ENCODE data around the gene ANKRD40.
"Not testable (repeated sequence)": the region's sequence is repeated elsewhere in the genome, so short reads cannot be mapped to it uniquely, and the experiment has no call there.

The ANKRD40 gene, protein sequence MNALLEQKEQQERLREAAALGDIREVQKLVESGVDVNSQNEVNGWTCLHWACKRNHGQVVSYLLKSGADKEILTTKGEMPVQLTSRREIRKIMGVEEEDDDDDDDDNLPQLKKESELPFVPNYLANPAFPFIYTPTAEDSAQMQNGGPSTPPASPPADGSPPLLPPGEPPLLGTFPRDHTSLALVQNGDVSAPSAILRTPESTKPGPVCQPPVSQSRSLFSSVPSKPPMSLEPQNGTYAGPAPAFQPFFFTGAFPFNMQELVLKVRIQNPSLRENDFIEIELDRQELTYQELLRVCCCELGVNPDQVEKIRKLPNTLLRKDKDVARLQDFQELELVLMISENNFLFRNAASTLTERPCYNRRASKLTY

DNA sequence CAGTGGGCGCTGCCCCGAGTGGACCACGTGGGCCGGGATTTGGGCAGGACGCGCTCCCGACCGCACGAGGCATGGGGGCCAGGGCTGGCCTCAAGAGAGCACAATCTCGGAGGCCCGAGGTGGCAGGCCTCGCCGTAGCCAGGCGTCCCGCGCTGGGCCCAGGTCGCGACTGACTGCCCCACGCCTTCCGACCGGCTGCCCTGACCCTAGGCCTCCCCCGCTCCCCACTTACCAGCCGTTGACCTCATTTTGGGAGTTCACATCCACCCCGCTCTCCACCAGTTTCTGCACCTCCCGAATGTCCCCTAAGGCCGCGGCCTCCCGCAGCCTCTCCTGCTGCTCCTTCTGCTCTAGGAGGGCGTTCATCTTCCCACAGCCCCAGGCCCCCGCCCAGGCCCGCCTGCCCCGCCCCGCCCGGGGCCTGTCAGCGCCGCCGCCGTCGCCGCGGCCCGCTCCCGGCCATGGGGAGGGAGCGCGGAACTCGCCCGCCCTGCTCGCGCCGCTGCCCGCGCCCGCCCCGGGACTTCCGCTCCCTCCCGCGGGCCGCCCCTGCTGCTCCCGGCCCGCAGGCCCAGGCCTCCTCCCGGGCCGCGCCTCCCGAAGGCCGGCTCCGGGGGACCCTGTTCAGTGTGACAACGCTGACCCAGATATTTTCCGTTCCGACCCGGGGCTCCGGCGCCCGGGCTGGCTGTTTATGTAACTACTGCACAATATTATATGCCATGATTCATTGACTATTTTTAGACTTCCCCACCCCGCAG, at the start of gene ANKRD40:
TSS of gene ANKRD40 (minus strand) at position 626 of the 761 bp plus-strand sequence. CDS start at position 366, 260 bp downstream.
- peak; percentile 95 for DNase-seq

DNA sequence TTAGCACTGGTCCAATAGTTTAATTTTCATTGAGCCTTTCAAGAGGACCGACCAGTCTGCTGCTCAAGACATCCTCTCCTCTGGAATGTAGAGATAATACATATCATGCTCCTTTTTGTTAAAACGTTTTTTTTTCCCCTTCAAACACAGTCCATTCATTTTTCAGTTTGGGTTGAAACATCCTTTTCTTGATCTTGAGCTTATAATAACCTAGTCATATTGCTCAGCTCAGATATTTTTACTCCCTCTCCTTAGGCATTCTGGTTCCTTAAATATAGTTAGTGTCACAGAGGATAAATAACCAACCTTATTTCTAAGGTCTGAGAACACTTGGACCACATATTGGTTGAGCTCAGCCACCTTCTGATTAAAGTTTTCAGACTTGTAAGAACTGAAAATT, 46.8 kb upstream of the ANKRD40 start:
- DNase-seq = no peak

DNA sequence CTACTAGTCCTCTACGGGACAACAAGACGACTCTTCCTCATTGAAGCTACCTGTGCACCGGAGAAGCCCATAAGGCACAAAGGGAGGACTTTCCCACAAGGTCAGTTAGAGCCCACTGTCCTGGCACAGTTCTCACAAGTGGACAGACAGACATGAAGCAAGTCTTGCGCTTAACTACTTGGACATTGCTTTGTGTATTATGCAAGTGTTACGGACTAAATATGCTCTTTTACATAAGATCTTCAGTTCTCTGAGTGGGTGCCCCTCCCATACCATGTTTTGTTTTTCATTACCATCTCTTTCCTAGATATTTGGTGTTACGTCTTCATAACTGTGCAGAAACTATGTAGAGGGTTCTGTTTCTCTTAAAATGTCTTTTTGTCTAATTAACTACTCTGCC, 41.5 kb upstream of the ANKRD40 start:
- DNase-seq = no peak

DNA sequence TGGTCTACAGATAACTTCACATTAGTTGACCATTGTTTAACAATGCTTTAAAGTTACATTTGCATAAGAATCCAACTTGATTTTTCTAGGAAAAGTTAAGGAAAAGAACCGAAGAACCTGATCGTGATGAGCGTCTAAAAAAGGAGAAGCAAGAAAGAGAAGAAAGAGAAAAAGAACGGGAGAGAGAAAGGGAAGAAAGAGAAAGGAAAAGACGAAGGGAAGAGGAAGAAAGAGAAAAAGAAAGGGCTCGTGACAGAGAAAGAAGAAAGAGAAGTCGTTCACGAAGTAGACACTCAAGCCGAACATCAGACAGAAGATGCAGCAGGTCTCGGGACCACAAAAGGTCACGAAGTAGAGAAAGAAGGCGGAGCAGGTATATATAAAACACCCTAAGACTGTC, 37.9 kb upstream of the ANKRD40 start:
- DNase-seq = no peak

DNA sequence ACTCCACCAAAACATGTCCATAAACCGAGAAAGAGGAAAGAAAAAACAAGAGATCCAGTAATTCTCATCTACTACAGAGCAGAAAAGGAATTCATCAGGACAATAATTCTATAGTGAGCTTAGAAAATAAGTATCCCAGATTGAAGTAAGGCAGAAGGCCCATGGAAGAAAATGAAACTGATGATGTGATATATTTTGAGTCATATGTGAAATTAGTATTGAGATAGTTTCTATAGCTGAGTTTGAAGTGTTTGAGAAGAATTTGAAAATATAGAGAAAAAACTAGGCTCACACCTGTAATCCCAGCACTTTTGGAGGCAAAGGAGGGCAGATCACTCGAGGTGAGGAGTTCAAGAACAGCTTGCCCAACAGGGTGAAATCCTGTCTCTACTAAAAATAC, 31.4 kb upstream of the ANKRD40 start:
- DNase-seq = no peak

DNA sequence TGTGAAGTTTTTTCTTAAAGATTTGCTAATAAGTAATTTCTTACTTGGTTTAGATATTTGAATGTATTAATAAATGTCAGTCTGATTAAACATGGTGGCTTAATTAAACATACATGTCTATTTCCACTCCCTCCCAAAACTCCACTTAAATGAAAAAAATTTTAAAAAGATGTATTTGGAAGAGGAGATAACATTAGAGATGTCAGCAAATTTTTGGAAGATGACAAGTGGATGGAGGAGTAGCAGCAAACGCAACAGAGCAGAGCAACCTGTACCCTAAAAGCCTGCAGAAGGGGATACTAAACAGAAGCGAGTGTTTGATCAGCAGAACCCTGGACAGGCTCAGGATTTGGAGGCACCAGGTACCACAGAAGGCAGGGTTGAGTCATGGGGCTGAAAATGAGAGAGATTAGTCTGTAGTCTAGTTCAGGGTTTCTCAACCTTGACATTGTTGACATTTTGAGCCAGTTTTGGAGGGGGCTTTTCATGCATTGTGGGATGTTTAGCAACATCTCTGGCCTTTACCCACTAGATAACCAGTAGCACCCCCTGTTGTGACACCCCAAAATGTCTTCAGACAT, 29.5 kb upstream of the ANKRD40 start:
- DNase-seq = no peak

DNA sequence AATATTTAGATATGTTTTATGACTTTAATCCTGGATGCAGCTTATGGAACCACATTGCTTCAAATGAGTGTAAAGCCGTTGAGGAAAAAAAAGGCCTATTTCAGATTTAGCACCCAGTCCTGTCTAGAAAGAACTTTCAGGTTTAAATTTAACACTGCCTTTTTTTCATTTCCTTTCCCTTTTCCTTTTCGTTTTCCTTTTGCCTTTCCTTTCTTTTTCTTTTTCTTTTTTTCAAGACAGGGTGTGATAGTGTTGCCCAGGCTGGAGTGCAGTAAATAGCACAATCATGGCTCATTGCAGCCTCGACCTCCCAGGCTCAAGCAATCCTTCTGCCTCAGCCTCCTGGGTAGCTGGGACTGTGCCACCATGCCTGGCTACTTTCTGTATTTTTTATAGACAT, 27.6 kb upstream of the ANKRD40 start:
- no peak for DNase-seq

DNA sequence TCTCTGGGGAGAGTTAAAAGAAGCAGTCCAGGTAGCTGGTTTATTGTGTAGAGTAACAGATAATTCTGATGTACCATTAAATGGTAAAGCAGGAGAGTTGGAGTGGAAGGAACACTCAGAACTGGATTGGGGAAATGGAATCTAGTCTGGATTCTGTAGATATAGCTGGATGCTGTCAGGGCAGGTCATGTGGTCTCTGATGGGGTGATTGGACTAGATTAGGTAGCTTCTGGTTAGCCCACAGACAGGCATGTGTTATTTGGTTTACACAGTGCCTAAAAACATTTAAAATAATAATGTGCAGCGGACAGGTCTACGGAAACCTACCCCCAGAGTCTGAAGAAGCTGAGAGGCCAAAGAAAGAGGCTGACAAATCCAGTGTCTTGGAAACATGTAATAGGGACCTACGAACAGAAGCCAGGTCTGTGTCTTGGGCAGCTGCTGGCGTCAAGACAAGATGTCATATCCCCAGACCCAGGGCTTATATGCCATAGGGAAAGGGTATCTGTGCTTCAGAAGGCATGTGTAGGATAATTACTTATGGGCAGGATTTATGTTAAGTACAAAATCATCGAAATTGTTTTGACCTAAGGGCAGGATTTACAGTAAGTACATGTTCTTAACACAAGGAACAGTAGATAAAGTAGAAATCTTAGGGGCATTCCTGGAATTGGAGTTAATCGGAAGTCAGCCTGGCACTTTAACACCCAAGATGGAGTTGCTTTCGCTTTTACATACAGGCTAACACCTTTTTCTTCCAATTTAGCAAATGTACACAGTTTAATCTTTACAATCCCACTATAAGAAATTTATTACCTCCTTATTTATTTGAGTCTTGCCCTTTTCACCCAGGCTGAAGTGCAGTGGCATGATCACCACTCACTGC, 24.1 kb upstream of the ANKRD40 start:
- no peak for DNase-seq

DNA sequence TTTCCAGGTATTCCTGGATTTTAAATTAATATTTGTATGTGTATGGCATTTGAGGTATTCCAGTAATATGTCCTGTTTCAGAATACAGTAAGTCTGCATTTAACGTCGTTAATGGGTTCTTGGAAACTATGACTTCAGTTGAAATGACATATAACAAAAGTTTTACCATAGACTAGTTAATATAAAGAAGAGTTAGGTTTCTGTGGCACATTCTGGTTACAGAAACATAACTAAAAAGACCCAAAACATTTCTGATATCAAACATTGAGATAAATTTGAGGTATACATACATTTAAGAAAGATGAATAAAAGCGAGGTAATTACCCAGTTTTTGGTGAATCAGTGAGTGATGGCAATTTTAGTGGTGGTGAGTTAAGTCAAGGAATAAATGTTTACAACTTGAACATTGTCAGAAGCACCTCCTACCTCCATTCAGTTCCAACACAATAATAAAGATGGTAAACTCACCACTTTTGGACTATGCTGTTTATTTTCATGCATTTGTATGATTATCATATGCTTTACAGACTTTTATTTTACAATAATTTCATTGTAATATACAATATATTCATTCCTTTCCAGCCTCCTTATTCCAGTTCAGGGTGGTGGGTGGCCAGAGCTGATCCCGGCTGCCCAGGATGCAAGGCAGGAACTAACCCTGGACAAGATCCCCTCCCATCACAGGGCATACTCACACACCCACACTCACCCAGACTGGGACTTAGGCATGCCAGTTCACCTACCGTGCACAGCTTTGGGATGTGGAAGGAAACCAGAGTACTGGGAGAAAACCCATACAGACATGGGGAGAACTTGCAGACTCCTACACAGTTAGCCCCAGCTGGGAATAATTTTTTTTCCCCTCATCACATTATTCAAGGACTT, 21.4 kb upstream of the ANKRD40 start:
- DNase-seq = no peak

DNA sequence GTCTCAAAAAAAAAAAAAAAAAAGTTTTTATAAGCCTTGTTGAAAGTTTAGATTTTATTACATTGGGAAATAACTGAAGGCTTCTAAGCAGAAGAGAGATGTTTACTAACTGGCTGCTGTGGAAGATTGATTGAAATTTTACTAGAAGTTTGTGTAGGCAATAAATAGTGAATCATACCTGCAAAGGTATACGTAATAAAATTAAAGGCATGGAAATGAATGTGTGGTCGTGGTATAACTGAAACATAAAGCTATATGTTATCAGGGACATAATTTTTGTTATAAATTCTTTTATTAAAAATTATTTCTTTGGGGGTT, 20.4 kb upstream of the ANKRD40 start:
- no peak for DNase-seq

DNA sequence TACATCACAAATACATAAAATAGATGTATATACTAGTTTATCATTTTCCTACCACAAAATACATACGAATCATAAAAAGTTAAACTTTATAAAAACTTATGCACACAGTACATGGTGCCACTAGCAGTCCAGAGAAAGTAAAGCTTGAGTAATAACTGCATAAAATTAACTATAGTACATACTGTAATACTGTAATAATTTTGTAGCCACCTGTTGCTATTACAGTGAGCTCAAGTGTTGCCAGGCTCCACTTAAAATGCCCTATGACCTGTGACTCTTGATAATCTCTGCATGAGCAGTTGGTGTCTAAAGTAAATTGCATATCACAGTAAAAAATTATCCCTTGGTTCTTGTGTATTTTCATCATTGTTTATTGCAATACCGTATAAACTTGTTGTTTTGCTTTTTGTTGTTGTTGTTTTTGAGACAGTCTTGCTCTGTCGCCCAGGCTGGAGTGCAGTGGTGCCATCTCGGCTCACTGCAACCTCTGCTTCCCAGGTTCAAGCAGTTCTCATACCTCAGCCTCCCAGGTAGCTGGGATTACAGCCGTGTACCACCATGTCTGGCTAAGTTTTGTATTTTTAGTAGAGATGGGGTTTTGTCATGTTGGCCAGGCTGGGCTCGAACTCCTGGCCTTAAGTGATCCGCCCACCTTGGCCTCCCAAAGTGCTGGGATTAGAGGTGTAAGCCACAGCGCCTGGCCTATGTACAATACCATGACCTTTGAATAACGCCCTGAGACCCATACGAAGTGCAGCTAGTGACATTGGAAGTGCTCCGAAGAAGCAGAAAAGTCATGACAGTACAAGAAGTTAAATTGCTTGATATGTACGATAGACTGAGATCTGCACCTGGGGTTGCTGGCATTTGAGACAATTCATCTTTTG, 18.3 kb upstream of the ANKRD40 start:
- no peak for DNase-seq

DNA sequence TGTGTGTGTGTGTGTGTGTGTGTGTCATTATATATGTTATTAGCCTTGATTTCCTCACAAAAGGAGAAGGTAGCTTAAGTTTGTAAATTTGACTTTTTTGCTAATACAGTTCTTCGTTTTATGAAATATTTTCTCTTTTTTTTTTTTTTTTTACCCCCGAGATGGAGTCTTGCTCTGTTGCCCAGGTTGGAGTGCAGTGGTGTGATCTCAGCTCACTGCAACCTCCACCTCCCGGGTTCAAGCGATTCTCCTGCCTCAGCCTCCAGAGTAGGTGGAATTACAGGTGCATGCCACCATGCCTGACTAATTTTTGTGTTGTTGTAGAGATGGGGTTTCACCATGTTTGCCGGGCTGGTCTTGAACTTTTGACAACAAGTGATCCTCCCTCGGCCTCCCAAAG, 16.9 kb upstream of the ANKRD40 start:
- not testable (repeated sequence) for DNase-seq

DNA sequence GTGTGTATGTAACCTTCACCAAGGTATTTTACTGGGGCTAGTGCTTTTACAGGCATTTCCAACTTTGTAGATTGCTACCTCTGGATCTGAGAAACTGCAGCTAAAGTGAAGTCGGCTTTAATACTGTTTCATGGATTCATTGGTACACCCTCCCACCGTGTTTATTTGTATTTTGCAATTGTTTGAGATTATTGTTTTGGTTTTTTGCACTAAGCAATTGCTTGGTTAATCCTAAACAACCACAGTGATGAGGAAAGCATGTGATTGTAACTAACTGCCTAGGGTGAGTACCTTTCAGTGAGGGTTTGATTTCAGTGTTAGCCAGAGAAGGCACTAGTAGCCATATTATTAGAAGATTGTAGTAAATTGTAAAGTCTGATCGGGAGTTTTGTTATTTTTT, 15.0 kb upstream of the ANKRD40 start:
- DNase-seq = no peak

DNA sequence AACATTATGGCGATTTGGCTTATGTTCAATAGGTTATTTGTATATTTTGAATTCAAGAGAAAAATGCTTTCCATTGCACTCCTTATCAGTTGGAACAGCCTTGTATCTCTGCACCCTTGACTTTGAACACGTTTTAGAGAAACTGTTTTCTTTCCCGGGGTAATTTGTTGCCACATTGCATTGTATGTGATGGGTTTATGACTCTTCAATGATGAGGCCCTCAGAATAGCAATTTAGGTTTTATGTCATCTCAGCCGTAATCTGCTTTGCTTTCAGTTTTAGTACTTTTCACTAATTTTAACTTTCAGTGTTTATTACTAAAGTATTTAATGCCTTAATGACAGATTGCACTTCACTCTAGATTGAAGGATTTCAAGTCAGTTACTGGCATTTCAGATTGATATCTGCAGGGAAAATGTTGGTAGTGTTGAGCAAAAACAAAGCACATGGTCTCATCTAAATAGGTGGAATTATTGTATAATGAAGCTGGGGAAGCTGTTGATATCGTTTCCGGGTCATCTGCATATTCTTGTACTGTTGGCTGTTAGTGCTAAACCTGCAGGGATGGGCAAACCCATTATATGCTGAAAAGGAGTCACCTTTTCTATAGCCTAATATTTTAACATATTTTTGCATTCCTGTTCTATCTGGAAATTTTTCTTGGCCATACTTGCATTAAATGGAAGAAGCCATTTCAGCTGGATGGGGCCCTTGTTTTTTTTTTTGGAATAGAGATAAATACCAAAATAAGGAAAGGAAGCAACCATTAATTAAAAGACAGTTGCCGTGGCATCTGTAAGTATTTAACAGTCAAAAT, 13.7 kb upstream of the ANKRD40 start:
- DNase-seq = no peak

DNA sequence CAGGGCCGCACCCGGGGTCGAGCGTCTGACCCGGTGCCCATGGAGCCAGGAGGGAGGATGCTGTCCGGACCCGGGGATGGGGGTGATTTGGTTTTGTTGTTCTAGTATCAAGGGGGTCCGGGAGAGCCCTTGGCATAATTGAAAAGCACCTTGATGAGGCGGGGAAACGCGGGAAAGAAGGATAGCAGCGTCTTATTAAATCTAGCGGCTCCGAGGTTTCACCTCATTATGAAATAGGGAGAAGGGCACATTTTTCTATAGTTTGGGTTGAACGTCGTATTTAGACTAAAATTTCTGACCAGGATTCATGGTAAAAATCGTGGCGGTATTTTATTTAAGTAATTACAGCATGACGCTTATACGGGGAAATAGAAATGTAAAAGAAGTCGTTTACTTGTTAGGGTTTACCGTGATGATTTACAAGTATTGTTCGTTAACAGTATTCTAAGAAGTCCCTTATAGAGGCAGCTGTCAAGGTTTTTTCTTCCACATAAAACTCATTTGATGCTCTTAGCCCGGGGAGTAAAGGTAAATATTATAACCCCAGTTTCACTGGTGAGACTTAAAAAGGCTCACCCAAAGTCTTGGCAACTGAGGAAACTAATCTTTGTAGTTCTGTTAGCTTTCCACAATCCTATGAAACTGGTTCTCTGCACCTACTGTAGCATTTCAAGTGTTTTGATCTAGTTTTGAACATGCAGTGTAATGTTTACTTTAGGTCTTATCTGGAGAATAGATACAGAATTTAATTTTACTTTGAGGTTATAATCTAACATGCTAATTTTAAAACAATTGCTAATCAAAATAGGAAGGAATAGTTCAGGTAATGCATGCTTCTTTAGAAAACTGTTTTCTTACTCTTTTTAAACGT, 12.4 kb upstream of the ANKRD40 start:
- peak; percentile 41 for DNase-seq

DNA sequence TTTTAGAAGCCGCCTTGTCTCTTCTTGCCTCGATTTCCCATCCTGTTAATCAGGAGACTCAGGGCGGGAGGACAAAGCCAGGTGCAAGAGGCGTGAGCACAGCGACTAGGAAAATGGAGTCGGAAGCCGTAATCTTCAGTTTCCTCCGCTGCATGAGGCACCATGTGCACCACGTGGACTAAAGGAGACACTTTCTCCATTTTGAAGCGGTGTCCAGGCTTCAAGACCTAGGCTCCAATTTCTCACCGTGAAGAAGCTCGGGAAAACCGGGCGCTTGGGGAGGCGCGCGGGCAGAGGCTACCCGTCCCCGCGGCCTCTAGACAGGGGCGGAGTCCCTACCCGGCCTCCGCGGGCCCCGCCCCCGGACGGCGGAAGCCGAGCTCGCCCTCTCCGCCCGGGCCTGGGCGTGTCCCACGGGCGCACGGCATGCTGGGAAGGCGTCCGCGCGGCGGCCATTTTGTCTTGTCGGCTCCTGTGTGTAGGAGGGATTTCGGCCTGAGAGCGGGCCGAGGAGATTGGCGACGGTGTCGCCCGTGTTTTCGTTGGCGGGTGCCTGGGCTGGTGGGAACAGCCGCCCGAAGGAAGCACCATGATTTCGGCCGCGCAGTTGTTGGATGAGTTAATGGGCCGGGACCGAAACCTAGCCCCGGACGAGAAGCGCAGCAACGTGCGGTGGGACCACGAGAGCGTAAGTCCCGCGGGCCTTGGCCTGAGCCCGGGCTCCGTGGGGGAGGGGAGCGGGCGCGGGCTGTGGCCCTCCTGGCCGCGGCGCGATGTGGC, 11.6 kb upstream of the ANKRD40 start, which contains the start of gene LUC7L3:
TSS of gene LUC7L3 (plus strand) at position 460 of the 780 bp plus-strand sequence. CDS start at position 590, 130 bp downstream.
- DNase-seq = peak; percentile 80

DNA sequence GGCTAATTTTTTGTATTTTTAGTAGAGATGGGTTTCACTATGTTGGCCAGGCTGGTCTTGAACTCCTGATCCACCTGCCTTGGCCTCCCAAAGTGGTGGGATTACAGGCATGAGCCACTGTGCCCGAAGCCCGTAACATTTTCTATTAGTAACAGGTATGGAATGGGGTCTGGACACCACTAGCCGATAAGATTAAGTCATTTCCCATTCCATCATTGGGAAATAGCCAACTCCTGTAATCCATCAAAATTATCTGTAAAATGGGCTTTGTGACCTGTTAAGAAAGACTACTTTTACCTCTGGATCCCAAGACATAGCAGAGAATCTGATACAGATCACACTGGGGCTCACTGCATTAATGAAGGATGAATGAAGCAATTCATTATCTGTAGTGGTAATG, 7.8 kb upstream of the ANKRD40 start:
- no peak for DNase-seq

DNA sequence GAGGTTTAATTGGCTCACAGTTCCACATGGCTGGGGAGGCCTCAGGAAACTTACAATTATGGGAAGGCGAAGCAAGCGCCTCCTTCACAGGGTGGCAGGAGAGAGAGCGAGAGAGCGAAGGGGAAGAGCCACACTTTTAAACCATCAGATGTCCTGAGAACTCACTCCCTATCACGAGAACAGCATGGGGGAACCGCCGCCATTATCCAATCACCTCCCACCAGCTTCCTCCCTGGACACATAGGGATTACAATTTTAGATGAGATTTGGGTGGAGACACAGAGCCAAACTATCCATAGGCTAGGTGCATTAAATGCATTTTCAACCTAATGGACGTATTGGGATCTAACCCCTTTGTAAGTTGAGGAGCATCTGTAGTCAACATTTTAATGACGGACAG, 4.9 kb upstream of the ANKRD40 start:
- DNase-seq = no peak
